HG02763 (cell line): ENCODE results near the gene ARHGEF39.

ENCODE experiments used
- ATAC-seq: cut with Tn5 transposase; IDR thresholded peaks from one replicate; pipeline ENCODE4 v1.9.1; 2021; ENCODE audit warnings: mild to moderate bottlenecking, moderate library complexity; ENCODE audit not compliant: unreplicated experiment

ARHGEF39 gene

GRCh38 chr9:35679091-35679490 is 14.1 kb upstream of the ARHGEF39 start:
- ATAC-seq, result no peak

GRCh38 chr9:35675732-35676392 is 10.9 kb upstream of the ARHGEF39 start:
- no peak for ATAC-seq

- ATAC-seq, result no peak
Measured at GRCh38 chr9:35675204-35675603, 10.2 kb upstream of the ARHGEF39 start.

GRCh38 chr9:35674025-35674361 is 9.0 kb upstream of the ARHGEF39 start:
- no peak for ATAC-seq

- ATAC-seq, result no peak
Measured at GRCh38 chr9:35673132-35674024, 8.4 kb upstream of the ARHGEF39 start, which contains the start of gene CA9. Gene CA9, plus strand, starts transcription at chr9:35673928. Its CDS starts 32 bp downstream, at chr9:35673960.

GRCh38 chr9:35669331-35670145 is 4.5 kb upstream of the ARHGEF39 start:
- no peak for ATAC-seq

GRCh38 chr9:35667939-35668338 is 2.9 kb upstream of the ARHGEF39 start:
- no peak for ATAC-seq

- ATAC-seq, result no peak
Measured at GRCh38 chr9:35666549-35666948, 1.6 kb upstream of the ARHGEF39 start.

- ATAC-seq, result no peak
Measured at GRCh38 chr9:35666045-35666444, 1.1 kb upstream of the ARHGEF39 start.

GRCh38 chr9:35665471-35665818 is 450 bp upstream of the ARHGEF39 start:
- no peak for ATAC-seq

- ATAC-seq, result no peak
Measured at GRCh38 chr9:35662437-35662836, 2.6 kb downstream of the ARHGEF39 start.

GRCh38 chr9:35661756-35662350 is 3.1 kb downstream of the ARHGEF39 start:
- no peak for ATAC-seq

GRCh38 chr9:35660966-35661415 is 4.0 kb downstream of the ARHGEF39 start:
- ATAC-seq, result no peak

GRCh38 chr9:35659340-35659739 is 5.7 kb downstream of the ARHGEF39 start:
- ATAC-seq, result no peak

GRCh38 chr9:35658968-35659220 is 6.1 kb downstream of the ARHGEF39 start:
- ATAC-seq, result no peak

GRCh38 chr9:35658137-35658967 is 6.6 kb downstream of the ARHGEF39 start, which contains the start of gene CCDC107:
Gene CCDC107, plus strand, starts transcription at chr9:35658292. Its CDS starts 88 bp downstream, at chr9:35658380.
- ATAC-seq, result peak; percentile 60

GRCh38 chr9:35657546-35658136 is 7.4 kb downstream of the ARHGEF39 start, which contains the start of gene RMRP:
Gene RMRP, minus strand, starts transcription at chr9:35658019.
- ATAC-seq, result peak; percentile 87

GRCh38 chr9:35656831-35657545 is 8.0 kb downstream of the ARHGEF39 start:
- ATAC-seq, result no peak

GRCh38 chr9:35656348-35656747 is 8.6 kb downstream of the ARHGEF39 start:
- ATAC-seq, result no peak
